Amygdala (tissue), 56 donors: ENCODE data around the gene NPHS1.
"Not testable (repeated sequence)": the region's sequence is repeated elsewhere in the genome, so short reads cannot be mapped to it uniquely, and the experiment has no call there.

Experiments
- DNase-seq, 56 donors: peaks; one replicate each; lab custom pipeline; 2025; lab: John Stamatoyannopoulos, UW

The NPHS1 gene, protein sequence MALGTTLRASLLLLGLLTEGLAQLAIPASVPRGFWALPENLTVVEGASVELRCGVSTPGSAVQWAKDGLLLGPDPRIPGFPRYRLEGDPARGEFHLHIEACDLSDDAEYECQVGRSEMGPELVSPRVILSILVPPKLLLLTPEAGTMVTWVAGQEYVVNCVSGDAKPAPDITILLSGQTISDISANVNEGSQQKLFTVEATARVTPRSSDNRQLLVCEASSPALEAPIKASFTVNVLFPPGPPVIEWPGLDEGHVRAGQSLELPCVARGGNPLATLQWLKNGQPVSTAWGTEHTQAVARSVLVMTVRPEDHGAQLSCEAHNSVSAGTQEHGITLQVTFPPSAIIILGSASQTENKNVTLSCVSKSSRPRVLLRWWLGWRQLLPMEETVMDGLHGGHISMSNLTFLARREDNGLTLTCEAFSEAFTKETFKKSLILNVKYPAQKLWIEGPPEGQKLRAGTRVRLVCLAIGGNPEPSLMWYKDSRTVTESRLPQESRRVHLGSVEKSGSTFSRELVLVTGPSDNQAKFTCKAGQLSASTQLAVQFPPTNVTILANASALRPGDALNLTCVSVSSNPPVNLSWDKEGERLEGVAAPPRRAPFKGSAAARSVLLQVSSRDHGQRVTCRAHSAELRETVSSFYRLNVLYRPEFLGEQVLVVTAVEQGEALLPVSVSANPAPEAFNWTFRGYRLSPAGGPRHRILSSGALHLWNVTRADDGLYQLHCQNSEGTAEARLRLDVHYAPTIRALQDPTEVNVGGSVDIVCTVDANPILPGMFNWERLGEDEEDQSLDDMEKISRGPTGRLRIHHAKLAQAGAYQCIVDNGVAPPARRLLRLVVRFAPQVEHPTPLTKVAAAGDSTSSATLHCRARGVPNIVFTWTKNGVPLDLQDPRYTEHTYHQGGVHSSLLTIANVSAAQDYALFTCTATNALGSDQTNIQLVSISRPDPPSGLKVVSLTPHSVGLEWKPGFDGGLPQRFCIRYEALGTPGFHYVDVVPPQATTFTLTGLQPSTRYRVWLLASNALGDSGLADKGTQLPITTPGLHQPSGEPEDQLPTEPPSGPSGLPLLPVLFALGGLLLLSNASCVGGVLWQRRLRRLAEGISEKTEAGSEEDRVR (N-terminal part only)

DNA sequence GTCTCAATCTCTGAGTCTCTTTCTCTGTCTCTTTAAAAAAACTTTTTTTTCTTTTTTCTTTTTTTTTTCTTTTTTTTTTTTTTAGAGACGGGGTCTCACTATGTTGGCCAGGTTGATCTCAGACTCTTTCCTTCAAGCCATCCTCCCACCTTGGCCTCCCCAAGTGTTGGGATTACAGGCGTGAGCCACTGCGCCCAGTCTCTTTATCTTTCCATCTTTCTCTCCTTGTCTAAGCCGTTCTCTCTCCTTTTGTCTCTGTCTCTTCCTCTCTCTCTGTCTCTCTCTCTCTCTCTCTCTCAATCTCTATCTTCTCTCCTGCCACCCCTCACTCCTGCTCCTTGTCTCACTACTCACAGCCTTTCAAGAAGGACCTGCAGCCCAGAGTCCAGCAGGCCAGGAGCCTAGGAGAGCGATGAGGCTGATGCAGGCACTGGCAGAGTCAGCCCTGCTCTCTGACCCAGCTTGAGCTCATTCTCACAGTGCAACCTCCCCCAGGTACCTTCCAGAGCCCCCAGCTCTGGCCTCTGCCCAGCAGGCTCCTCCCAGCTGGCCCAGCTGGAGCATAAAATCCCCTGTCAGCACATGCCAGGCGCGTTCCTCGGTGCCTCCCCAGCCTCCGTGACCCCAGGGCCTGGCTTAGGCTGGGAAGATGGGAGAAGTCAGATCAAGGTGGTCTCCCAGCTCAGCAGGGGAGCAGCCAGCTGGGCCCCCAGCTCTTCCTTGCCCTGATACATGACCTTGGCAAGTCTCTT is at the start of gene NPHS1:
TSS of gene NPHS1 (minus strand) at position 476 of the 752 bp plus-strand sequence. CDS start 667 bp downstream, outside the sequence.
- DNase-seq: no peak

DNA sequence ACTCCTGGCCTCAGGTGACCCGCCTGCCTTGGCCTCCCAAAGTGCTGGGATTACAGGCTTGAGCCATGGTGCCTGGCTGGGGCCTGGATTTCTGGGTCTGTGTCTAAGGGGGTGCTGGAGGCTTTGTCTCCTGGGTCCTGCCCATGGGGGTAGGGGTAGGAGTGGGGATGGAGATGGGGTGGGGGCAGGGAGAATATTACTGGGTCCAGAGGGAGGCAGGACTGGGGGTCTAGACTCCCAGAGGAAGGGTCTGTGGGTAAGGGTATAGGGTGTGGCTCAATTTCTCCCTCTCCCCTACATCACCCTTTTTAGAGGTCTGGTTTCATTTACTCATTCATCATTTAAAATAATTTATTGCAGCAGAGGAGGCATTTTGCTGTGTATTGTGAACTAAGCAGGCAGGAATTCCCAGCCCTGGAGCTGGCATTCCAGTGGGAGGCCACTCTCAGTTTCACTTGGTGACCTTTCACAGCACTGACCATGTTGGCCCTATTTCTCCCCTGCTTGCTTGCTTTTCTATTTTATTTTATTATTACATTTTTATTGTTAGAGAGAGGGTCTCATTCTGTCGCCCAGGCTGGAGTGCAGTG is 48.8 kb upstream of the NPHS1 start:
- DNase-seq: no peak

DNA sequence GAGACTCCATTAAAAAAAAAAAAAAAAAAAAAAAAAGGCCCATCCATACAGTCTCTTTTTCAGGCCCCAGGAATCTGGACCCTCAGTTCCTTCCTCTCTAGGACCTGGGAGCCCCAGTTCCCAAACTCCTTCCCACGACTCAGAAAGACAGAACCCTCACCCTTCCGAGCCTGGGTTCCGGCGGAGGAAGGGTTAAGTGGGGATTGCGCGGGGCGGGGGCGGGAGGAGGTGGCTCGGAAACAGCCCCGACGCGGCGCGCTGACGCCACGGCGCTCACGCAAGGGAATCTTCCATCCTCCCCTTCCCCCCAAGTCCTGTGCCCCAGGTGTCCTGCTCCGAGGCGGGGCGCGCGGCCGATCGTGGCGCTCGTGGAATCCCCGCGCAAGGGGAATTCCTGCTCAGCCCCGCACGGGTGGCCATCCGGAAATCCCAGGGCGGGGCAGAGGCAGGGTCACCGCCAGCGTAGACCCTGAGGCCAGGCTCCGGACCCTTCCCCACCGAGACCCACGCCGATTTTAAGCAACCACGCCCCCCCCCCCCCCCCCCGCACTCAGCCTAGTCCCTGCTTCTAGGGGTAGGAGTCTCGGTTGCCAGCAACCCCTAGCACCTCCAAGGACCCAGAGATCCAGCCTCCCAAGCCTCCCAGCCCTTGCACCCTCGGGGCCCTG is 47.4 kb upstream of the NPHS1 start:
- DNase-seq: peak in 48 of 56 donors; percentile 11 to 79 (median 58)

DNA sequence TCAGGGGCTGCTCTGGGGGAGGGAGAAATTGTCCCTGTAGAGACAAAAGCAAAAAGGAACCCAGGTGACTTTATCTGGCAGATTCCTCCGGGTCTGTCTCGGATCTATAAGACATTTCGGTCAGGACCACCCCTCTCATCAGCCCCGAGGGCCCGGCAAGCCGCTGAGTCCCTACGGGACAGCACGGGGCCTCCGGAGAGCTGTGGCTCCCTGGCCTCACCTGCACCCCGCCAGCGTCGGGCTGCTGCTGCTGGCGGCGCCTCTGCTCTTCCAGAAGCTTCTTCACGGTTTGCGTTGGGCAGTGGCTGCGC is 46.1 kb upstream of the NPHS1 start:
- DNase-seq: peak in 1 of 56 donors; percentile 45

DNA sequence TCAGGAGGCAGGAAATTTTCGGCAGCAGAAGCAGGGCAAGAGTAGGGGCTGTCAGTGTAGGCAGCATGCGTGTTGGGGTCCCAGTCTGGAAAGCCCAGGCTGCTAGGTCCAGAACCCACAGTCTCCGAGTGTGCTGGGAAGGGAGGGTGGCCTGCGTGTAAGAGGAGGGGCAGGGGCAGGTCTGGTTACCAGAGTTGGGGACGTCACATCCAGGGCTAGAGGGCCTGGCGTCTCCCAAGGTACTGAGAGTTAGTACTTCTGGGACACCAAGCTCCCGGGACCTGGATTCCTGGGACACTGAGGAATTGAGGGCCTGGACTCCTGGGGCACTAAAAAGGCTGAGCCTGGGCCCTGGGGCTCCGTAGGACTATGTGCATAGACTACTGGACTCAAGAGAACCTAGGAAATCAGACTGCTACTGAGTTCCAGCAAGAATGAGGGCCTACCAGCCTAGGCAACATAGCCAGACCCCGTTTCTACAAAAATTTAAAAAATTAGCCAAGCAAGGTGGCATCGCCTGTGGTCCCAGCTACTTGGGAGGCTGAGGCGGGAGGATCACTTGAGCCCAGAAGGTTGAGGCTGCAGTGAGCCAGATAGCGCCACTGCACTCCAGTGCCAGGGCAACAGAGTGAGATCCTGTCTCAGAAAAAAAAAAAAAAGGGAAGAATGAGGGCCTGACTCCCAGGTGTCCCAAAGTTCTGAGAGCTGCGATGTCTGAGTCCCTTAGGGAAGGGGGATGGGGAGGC is 45.6 kb upstream of the NPHS1 start:
- DNase-seq: no peak

DNA sequence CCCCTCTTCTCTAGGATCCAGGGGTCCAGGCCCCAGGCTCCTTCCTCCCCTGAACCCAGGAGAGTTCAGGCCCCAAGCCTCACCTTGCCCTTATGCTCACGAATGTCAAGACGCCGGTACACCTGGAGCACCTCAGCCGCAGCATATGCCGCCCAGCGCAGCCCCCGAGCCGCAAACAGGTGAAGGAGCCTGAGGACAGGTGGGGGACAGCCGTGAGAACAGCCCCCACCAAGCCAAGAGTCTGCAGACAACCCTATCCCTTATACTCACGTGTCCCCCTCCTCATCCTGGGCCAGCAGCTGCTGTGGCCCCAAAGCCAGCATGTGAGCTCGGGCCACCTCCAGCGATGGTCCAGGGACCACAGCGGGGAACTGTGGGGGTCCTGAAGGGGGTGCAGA is 44.3 kb upstream of the NPHS1 start:
- DNase-seq: no peak

DNA sequence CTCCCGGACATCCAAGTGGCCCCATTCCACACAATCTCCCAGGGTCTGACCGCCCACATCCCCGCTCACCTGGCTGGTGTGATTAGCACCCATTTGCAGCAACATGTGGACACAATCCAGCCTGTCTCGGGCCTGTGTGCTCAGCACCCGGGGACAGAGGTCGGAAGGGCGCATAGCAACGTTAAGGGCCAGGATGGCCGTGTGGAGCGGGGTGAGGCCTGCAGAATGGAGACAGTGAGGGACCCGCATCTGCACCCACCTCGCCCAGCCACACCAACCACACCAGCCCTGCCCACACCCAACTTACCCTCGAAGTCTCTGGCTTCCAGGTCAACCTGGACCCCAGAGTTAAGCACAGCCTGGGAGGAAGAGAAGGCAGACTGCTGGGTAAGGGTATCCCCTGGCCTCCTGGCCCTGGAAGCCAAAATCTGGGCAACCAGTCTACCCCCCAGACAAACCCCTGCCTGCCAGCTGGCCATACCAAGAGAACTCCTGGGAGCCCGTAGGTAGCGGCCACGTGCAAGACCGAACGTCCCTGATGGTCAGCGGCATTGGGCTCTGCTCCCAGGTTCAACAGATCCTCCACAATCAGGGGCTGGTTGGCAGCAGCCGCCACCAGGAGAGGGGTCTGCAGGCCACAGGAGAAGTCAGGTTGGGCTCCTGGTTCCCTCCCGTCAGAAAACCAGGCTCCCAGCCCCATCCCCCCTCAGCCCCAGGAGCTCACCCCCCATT is 43.8 kb upstream of the NPHS1 start:
- no peak for DNase-seq

DNA sequence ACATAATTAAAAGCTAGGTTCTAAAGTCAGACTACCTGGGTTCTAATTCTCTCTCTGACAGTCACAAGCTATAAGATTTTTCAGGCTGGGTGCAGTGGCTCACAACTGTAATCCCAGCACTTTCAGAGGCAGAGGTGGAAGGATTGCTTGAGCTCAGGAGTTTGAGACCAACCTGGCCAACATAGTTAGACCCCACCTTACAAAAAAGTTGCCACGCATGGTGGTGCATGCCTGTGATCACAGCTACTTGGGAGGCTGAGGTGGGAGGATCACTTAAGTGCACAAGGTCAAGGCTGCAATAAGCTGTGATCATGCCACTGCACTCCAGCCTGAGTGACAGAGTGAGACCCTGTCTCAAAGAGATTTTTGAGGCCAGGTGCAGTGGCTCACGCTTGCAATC is 42.0 kb upstream of the NPHS1 start:
- DNase-seq: no peak

DNA sequence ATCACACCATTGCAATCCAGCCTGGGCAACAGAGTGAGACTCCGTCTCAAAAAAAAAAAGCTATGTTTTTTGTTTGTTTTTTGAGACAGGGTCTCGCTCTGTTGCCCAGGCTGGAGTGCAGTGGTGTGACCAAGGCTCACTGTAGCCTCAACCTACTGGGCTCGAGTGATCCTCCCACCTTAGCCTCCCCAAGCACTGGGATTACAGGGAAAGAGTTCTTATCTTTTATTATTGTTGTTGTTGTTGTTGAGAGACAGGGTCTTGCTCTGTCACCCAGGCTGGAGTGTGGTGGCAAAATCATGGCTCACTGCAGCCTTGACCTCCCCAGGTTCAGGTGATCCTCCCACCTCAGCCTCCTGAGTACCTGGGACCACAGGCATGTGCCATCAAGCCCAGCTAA is 39.5 kb upstream of the NPHS1 start:
- not testable (repeated sequence) for DNase-seq

DNA sequence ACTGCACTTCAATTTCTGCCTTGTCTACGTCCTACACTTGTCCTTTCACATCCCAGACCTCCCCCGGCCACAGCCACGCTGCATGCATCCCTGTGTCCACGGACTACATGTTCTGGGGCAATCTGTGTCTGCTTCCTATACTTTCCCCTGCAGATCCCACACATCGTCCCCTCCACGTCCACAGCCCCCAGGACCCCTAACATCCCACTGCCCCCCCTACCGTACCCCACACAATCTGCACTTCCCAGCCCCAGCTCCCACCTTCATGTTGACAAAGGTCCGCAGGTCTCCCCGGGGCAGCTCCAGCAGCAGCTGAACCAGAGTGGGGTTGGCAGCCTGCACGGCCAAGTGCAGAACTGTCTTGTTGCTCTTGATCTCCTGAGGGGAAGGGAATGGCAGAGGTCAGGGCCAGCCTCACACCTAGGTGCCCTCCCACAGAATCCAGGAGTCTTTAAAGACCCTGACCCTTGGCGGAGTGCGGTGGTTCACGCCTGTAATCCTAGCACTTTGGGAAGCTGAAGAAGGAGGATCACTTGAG is 37.9 kb upstream of the NPHS1 start:
- no peak for DNase-seq

DNA sequence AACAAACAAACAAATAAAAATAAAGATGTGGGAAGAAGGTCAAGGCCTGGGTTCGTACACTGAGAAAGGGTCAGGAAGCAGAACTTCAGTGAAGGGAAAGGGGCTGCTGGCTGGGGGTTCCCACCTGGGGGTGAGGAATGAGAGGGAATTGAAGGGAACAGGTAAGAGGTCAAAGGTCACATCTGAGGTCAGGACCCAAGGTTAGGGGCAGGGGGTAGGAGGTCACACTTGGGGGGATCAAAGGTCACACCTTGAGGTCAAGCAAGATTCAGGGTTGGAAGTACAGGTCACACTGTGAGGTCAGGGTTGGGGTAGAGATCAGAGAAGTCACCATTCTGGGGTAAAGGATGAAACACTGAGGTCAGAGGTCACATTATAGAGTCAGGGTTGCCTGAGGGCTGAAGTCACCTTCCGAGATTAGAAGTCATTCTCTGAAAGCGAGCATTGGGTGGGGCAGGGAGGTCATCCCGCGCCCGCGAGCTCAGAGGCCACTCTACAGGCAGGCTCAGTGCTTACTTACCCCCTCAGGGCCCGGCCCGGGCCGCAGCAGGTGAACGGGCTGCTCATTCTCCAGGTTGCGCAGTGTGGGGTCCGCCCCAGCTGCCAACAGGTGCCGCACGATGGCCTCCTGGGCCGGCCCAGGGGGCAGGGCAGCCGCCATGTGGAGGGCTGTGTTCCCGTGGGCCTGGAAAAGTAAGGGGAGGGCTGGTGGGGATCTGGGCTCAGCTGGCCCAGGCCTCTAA is 37.2 kb upstream of the NPHS1 start:
- DNase-seq: peak in 1 of 56 donors; percentile 53

DNA sequence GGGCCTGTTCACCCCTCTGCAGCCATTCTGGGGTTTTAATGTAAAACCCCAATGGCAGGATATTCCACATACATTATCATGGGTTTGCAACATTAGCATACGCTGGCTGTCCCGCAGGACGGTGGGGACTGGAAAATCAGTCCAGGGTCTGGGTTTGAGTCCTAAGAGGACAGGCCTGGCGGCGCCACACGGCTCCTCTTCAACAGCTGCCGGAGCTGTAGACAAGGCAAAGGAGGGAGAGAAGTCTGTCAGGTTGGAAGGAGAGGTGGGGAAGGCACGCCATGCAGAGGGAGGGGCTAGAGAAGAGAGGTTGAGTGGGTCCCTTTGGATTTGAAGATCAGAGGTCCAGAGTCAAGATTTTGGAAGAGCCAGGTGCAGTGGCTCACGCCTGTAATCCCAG is 36.1 kb upstream of the NPHS1 start:
- DNase-seq: no peak

DNA sequence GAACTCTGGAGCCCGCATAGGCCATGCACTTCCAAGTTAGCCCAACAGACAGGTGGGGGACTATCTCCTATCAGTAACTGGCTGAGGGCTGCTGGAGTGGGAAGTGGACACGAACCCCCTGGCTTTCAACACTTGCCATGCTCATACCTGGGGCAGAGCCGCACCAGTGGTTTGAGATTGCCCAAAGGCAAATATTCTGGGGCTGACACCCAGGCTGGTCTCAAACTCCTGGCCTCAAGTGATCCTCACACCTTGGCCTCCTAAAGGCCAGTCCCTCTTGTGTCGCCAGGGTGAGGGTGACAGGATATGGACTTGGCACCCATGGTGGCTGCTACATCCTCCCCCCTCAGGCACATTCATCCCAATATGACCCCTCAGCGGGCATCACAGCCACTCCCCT is 34.9 kb upstream of the NPHS1 start:
- DNase-seq: no peak

DNA sequence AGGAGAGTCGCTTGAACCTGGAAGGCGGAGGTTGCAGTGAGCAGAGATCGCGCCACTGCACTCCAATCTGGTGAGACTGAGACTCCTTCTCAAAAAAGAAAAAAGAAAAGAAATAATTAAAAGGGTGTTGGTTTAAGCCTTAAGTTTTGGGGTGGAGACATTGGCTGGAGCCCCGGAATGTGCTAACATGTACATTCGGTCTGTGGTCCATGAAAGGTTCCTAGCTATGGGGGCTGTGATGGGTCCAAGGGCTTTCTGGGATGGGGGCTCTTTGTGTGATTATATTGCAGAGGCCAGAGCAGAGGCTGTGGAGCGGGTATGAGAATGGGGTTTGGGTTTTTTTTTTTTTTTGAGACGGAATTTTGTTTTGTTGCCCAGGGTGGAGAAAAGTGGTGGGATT is 33.6 kb upstream of the NPHS1 start:
- DNase-seq: no peak

DNA sequence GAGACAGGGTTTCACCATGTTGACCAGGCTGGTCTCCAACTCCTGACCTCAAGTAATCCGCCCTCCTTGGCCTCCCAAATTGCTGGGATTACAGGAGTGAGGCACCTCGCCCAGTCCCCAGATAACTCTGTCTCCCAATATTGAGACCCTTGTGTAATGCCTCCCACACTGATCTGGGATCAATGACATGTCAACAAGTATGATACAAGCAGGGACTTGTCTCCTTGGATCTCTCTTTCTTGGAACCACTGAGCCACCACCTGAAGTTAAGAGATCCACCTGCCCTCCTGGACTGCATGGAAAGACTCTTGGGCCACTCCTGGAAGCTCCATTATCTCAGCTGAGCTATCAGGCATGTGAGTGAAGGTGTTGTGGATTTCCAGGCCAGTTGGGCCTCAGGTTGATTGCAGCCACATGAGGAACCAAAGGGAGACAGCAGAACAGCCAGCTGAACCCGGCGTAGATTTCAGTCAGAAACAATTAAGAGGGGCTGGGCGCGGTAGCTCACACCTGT is 33.0 kb upstream of the NPHS1 start:
- no peak for DNase-seq

DNA sequence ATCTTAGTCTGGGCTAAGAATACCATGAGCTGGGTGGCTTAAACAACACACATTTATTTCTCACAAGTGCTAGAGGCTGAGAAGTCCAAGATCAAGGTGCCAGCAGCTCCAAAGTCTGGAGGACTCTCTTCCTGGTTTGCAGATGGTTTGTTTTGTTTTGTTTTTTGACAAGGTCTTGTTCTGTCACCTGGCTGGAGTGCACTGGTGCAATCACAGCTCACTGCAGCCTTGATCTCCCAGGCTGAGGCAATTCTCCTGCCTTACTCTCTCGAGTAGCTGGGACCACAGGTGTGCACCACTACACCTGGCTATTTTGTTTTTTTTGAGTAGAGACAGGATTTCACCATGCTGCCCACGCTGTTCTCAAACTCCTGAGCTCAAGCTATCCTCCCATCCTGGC is 31.6 kb upstream of the NPHS1 start:
- DNase-seq: no peak
